Suprapubic skin (tissue), 4 donors: Measurements from ENCODE around the gene ARHGEF3. TPM values are rescaled to one million over a fixed set of nuclear protein-coding genes. Genes with fewer than 3 reads are reported as not detected.

Experiments used
- DNase-seq, 2 donors: peaks; one replicate each; pipeline ENCODE4 v3.0.0-alpha.2; 2019; ENCODE audit warnings: low spot score in 2 of 2
- H3K27ac ChIP-seq: fragments of 200-600 bp; sonication (generic); one replicate; pipeline ENCODE4 v1.5.1; 2019
- H3K27me3 ChIP-seq: fragments of 200-600 bp; sonication (generic); one replicate; pipeline ENCODE4 v1.5.1; 2019
- H3K36me3 ChIP-seq: fragments of 200-600 bp; sonication (generic); one replicate; pipeline ENCODE4 v1.5.1; 2019
- H3K4me1 ChIP-seq: fragments of 200-600 bp; sonication (generic); one replicate; pipeline ENCODE4 v1.5.1; 2019
- H3K4me3 ChIP-seq: fragments of 200-600 bp; sonication (generic); one replicate; pipeline ENCODE4 v1.5.1; 2019; ENCODE audit warnings: mild to moderate bottlenecking
- H3K9me3 ChIP-seq: fragments of 200-600 bp; sonication (generic); one replicate; pipeline ENCODE4 v1.5.1; 2019
- CTCF ChIP-seq, 2 donors: fragments of 200-600 bp in 1 of 2; fragments of 450-650 bp in 1 of 2; sonication (generic) in 1 of 2; IDR thresholded peaks; one replicate each; pipeline ENCODE4 v1.5.1; 2016 to 2019; ENCODE audit warnings: antibody characterized with exemption in 2 of 2, mild to moderate bottlenecking in 1 of 2, moderate library complexity in 1 of 2
- EP300 ChIP-seq: sonication (generic); formaldehyde crosslinking; IDR thresholded peaks from one replicate; pipeline ENCODE4 v1.6.1; 2017; ENCODE audit warnings: antibody characterized with exemption
- POLR2A ChIP-seq, 2 donors: fragments of 450-650 bp; IDR thresholded peaks; one replicate each; pipeline ENCODE4 v1.6.1; 2017; ENCODE audit warnings: antibody characterized with exemption in 2 of 2, mild to moderate bottlenecking in 2 of 2, moderate library complexity in 2 of 2
- POLR2AphosphoS5 ChIP-seq, 3 donors: sonication (generic); formaldehyde crosslinking; IDR thresholded peaks; one replicate each; pipeline ENCODE4 v1.6.1; 2017; ENCODE audit warnings: antibody characterized with exemption in 3 of 3
- WGBS: methylation state at CpG from one replicate; pipeline ENCODE4 v1.1.5; 2018; 5-methylcytosine and 5-hydroxymethylcytosine counted together
- total RNA-seq, 4 donors: library from RNA; depleted of rRNA; stranded (reverse); fragments of >200 nt; gene quantifications; one replicate each; pipeline ENCODE4 v1.1.0, GENCODE V29; 2016

Gene ARHGEF3
- total RNA-seq, 4 donors from 2014 or later, result 16.3 to 23.0 (median 19.8) TPM

GRCh38 chr3:56819016-56819809, 17.5 kb upstream of the ARHGEF3 start:
- Histone ChIP-seq H3K9me3 (no peaks in the 10 kb centered on the region), H3K36me3 (no peaks in the 10 kb centered on the region), H3K4me3 (no peak overlapping the region), H3K4me1 (peaks cover 17% of the 10 kb centered on the region), H3K27me3 (no peaks in the 10 kb centered on the region), H3K27ac (no peak overlapping the region)
- 89% methylated on average over 2 of the region's 2 CpGs for WGBS
- no peak for TF ChIP-seq POLR2AphosphoS5 (IDR thresholded peaks at IDR 0.05)
- no peak for TF ChIP-seq EP300
- no peak for TF ChIP-seq CTCF (IDR thresholded peaks at IDR 0.05)
- TF ChIP-seq POLR2A (IDR thresholded peaks at IDR 0.05), result no peak
- DNase-seq, result no peak

GRCh38 chr3:56818156-56818985, 16.6 kb upstream of the ARHGEF3 start:
- DNase-seq, result no peak
- H3K9me3 ChIP-seq, result no peaks in the 10 kb centered on the region
- H3K36me3 ChIP-seq, result no peaks in the 10 kb centered on the region
- no peaks in the 10 kb centered on the region for H3K27me3 ChIP-seq
- TF ChIP-seq POLR2AphosphoS5 (IDR thresholded peaks at IDR 0.05), result no peak
- no peak for TF ChIP-seq EP300
- no peak for TF ChIP-seq POLR2A (IDR thresholded peaks at IDR 0.05)
- no peak for TF ChIP-seq CTCF (IDR thresholded peaks at IDR 0.05)
- WGBS, result 82% methylated on average over 6 of the region's 6 CpGs
- no peak overlapping the region for H3K27ac ChIP-seq
- H3K4me1 ChIP-seq, result peaks cover 18% of the 10 kb centered on the region
- no peak overlapping the region for H3K4me3 ChIP-seq

GRCh38 chr3:56817646-56818045, 15.9 kb upstream of the ARHGEF3 start:
- H3K27me3 ChIP-seq, result no peaks in the 10 kb centered on the region
- no peaks in the 10 kb centered on the region for H3K36me3 ChIP-seq
- H3K4me3 ChIP-seq, result no peak overlapping the region
- H3K9me3 ChIP-seq, result no peaks in the 10 kb centered on the region
- no peak for DNase-seq
- TF ChIP-seq POLR2AphosphoS5 (IDR thresholded peaks at IDR 0.05) (no peak), CTCF (IDR thresholded peaks at IDR 0.05) (no peak), EP300 (no peak), POLR2A (IDR thresholded peaks at IDR 0.05) (no peak)
- H3K4me1 ChIP-seq, result peaks cover 25% of the 10 kb centered on the region
- 64% methylated on average over 4 of the region's 4 CpGs for WGBS
- H3K27ac ChIP-seq, result no peak overlapping the region

DNA sequence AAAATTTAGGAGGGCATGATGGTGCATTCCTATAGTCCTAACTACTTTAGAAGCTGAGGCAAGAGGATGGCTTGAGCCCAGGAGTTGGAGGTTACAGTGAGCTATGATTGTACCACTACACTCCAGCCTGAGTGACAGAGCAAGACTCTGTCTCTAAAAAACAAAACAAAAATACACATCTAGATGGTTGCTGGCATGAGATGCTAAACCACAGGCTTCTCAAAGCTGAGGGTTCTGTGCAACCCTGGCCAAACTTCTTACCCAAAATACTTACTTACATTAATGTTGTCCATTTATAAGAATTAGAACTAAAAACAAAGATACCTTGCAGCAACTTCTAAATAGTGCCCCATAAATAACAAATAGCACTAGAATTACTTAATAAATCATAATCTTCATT, 14.3 kb upstream of the ARHGEF3 start:
- H3K4me1 ChIP-seq, result peaks cover 41% of the 10 kb centered on the region
- no peaks in the 10 kb centered on the region for H3K36me3 ChIP-seq
- H3K4me3 ChIP-seq, result no peak overlapping the region
- TF ChIP-seq EP300 (no peak), POLR2AphosphoS5 (IDR thresholded peaks at IDR 0.05) (no peak)
- H3K27ac ChIP-seq, result no peak overlapping the region
- H3K9me3 ChIP-seq, result no peaks in the 10 kb centered on the region
- DNase-seq, result no peak
- H3K27me3 ChIP-seq, result no peaks in the 10 kb centered on the region

DNA sequence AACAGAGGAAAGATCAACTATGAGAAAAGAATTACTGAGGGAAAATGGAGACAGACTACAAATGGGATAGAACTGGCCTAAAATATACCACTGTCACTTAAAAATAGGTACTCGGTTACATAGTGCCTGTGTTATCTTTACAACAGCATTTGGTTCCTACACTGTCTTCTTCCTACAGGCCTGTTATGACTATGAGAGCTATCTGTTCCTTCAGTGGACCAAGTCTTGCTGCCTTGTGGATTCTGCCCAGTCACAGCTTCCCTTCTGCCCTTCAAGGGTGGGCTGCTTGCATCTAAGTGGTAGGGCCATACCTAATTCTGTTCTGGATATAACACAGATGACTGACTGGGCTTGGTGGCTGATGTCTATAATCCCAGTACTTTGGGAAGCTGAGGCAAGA, 13.8 kb upstream of the ARHGEF3 start:
- WGBS, result 100% methylated on average over 1 of the region's 1 CpG
- peaks cover 46% of the 10 kb centered on the region for H3K4me1 ChIP-seq

More for the DNA sequence above, 13.8 kb upstream of the ARHGEF3 start:
- no peak for TF ChIP-seq POLR2A (IDR thresholded peaks at IDR 0.05)
- TF ChIP-seq CTCF (IDR thresholded peaks at IDR 0.05), result no peak
- no peak for TF ChIP-seq POLR2AphosphoS5 (IDR thresholded peaks at IDR 0.05)
- no peak for TF ChIP-seq EP300
- no peak overlapping the region for H3K27ac ChIP-seq
- no peaks in the 10 kb centered on the region for H3K9me3 ChIP-seq
- no peaks in the 10 kb centered on the region for H3K27me3 ChIP-seq
- no peak overlapping the region for H3K4me3 ChIP-seq
- DNase-seq, result no peak
- no peaks in the 10 kb centered on the region for H3K36me3 ChIP-seq
